Gastrocnemius medialis (tissue), 4 donors: ENCODE results near the gene MRPL16. TPM values are rescaled to one million over a fixed set of nuclear protein-coding genes. Genes with fewer than 3 reads are reported as not detected.
"Not testable (repeated sequence)": the region's sequence is repeated elsewhere in the genome, so short reads cannot be mapped to it uniquely, and the experiment has no call there.

Experiments
- ATAC-seq, 2 donors: fragments of 150-250 bp; one replicate each; pipeline ENCODE4 v1.9.1; 2016
- DNase-seq, 2 donors: peaks; one replicate each; pipeline ENCODE4 v3.0.0-alpha.2; 2019
- H3K27ac ChIP-seq, 4 donors: fragments of 200-600 bp; sonication (generic); 1 replicate in 1 of 4; 2 replicates in 3 of 4; pipeline ENCODE4 v1.5.1; 2016 to 2018; ENCODE audit warnings: mild to moderate bottlenecking in 2 of 4, moderate library complexity in 1 of 4
- H3K27me3 ChIP-seq, 3 donors: fragments of 200-600 bp; sonication (generic) in 2 of 3; 1 replicate in 1 of 3; 2 replicates in 2 of 3; pipeline versions ENCODE4 v1.5.1 to v1.6.0; 2016 to 2019; ENCODE audit warnings: mild to moderate bottlenecking in 1 of 3, moderate library complexity in 1 of 3
- H3K36me3 ChIP-seq, 2 donors: fragments of 200-600 bp; sonication (generic) in 1 of 2; one replicate each; pipeline ENCODE4 v1.5.1; 2017 to 2018
- H3K4me1 ChIP-seq, 2 donors: fragments of 200-600 bp; sonication (generic) in 1 of 2; one replicate each; pipeline ENCODE4 v1.5.1; 2016 to 2017; ENCODE audit warnings: mild to moderate bottlenecking in 2 of 2
- H3K4me3 ChIP-seq, 4 donors: fragments of 200-600 bp; sonication (generic) in 3 of 4; 1 replicate in 1 of 4; 2 replicates in 3 of 4; pipeline ENCODE4 v1.5.1; 2016 to 2019; ENCODE audit warnings: mild to moderate bottlenecking in 2 of 4
- H3K9me3 ChIP-seq, 3 donors: fragments of 200-600 bp; sonication (generic) in 2 of 3; 1 replicate in 1 of 3; 2 replicates in 2 of 3; pipeline ENCODE4 v1.5.1; 2016 to 2019
- CTCF ChIP-seq, 5 experiments: fragments of 450-650 bp in 3 of 5; fragments of 200-600 bp in 2 of 5; sonication (generic) in 2 of 5; IDR thresholded peaks in 4 of 5; conservative IDR thresholded peaks in 1 of 5; 1 replicate in 4 of 5; 2 replicates in 1 of 5; pipeline ENCODE4 v1.5.1; 2016 to 2019; ENCODE audit warnings: antibody characterized with exemption in 5 of 5, mild to moderate bottlenecking in 3 of 5, moderate library complexity in 3 of 5
- POLR2A ChIP-seq, 2 donors: fragments of 450-650 bp; IDR thresholded peaks; one replicate each; pipeline ENCODE4 v1.6.1; 2017; ENCODE audit warnings: antibody characterized with exemption in 2 of 2, mild to moderate bottlenecking in 2 of 2, moderate library complexity in 2 of 2
- in situ Hi-C, 4 donors: fragments of 200-750 bp; cut with MboI; loops; one replicate each; pipeline versions ENCODE4 v1.15.0 to v1.8.0; 2017; ENCODE audit warnings: low sequenced_read_pairs in 4 of 4
- intact Hi-C: fragments of 100-400 bp; cut with DNase I; formaldehyde crosslinking; loops from one replicate; pipeline ENCODE4 v1.15.1; 2023; ENCODE audit warnings: low total_unique reads
- total RNA-seq, 4 donors: library from RNA; depleted of rRNA; stranded (reverse); fragments of >200 nt; gene quantifications; one replicate each; pipeline versions ENCODE4 v1.1.0 to v1.2.3, GENCODE V29; 2016

The MRPL16 gene
- total RNA-seq, 4 donors from 2014 or later = 33.7 to 78.2 (median 38.3) TPM

GRCh38 chr11:59849129-59849528 lies 38.6 kb upstream of the MRPL16 start:
- Histone ChIP-seq H3K27me3 (no peaks in the 10 kb centered on the region), H3K9me3 (no peaks in the 10 kb centered on the region), H3K4me1 (no peaks in the 10 kb centered on the region), H3K27ac (no peak overlapping the region), H3K36me3 (no peaks in the 10 kb centered on the region), H3K4me3 (no peak overlapping the region)
- DNase-seq = no peak
- intact Hi-C loops (no loop called here), in situ Hi-C loops (no loop called here)
- ATAC-seq = no peak
- TF ChIP-seq CTCF (IDR thresholded peaks at IDR 0.05 in 4 of 5, conservative IDR thresholded peaks at IDR 0.05 in 1 of 5) = no peak
- no peak for TF ChIP-seq POLR2A (IDR thresholded peaks at IDR 0.05)

- H3K4me3 ChIP-seq, in situ Hi-C loops, H3K27me3 ChIP-seq, H3K4me1 ChIP-seq, H3K9me3 ChIP-seq, DNase-seq, ATAC-seq, H3K27ac ChIP-seq, intact Hi-C loops, H3K36me3 ChIP-seq: not testable (repeated sequence)
These were observed 37.9 kb upstream of the MRPL16 start for GRCh38 chr11:59848439-59848838.

- intact Hi-C loops = no loop called here
- no peaks in the 10 kb centered on the region for H3K4me1 ChIP-seq
- no peak overlapping the region for H3K4me3 ChIP-seq
- no peaks in the 10 kb centered on the region for H3K9me3 ChIP-seq
- H3K27me3 ChIP-seq = no peaks in the 10 kb centered on the region
- TF ChIP-seq POLR2A (IDR thresholded peaks at IDR 0.05) = no peak
- no peak for TF ChIP-seq CTCF (IDR thresholded peaks at IDR 0.05 in 4 of 5, conservative IDR thresholded peaks at IDR 0.05 in 1 of 5)
- no peak for ATAC-seq
- H3K27ac ChIP-seq = no peak overlapping the region
- H3K36me3 ChIP-seq = no peaks in the 10 kb centered on the region
- no peak for DNase-seq
- in situ Hi-C loops = no loop called here
These were observed 37.0 kb upstream of the MRPL16 start for GRCh38 chr11:59847626-59848025.

- no peaks in the 10 kb centered on the region for H3K9me3 ChIP-seq
These were observed 36.0 kb upstream of the MRPL16 start for GRCh38 chr11:59846556-59846955.

GRCh38 chr11:59845399-59845798 lies 34.8 kb upstream of the MRPL16 start, which contains the start of gene CBLIF:
TSS of gene CBLIF (minus strand) at chr11:59845499. CDS start at chr11:59845453, 46 bp downstream.
- H3K4me1 ChIP-seq = no peaks in the 10 kb centered on the region
- no peak for DNase-seq
- H3K27me3 ChIP-seq = no peaks in the 10 kb centered on the region
- no peaks in the 10 kb centered on the region for H3K9me3 ChIP-seq
- in situ Hi-C loops (no loop called here), intact Hi-C loops (no loop called here)
- ATAC-seq = no peak
- H3K4me3 ChIP-seq = no peak within 1 kb of the TSS
- TF ChIP-seq POLR2A (IDR thresholded peaks at IDR 0.05) (no peak), CTCF (IDR thresholded peaks at IDR 0.05 in 4 of 5, conservative IDR thresholded peaks at IDR 0.05 in 1 of 5) (no peak)
- no peaks in the 10 kb centered on the region for H3K36me3 ChIP-seq
- no peak within 1 kb of the TSS for H3K27ac ChIP-seq

More at GRCh38 chr11:59846556-59846955, 36.0 kb upstream of the MRPL16 start:
- H3K27ac ChIP-seq = no peak overlapping the region
- H3K4me3 ChIP-seq = no peak overlapping the region
- ATAC-seq = no peak
- H3K4me1 ChIP-seq = no peaks in the 10 kb centered on the region
- no peaks in the 10 kb centered on the region for H3K27me3 ChIP-seq
- no peak for TF ChIP-seq CTCF (IDR thresholded peaks at IDR 0.05 in 4 of 5, conservative IDR thresholded peaks at IDR 0.05 in 1 of 5)
- TF ChIP-seq POLR2A (IDR thresholded peaks at IDR 0.05) = no peak
- intact Hi-C loops = no loop called here
- H3K36me3 ChIP-seq = no peaks in the 10 kb centered on the region
- no peak for DNase-seq
- in situ Hi-C loops = no loop called here
